Right lobe of liver (tissue), 6 donors: ENCODE measurements around the gene IGSF6. TPM values are rescaled to one million over a fixed set of nuclear protein-coding genes. Genes with fewer than 3 reads are reported as not detected.

ENCODE experiments used
- ATAC-seq, 4 donors: fragments of 200-7000 bp; cut with Tn5 transposase; one replicate each; pipeline ENCODE4 v1.9.1; 2020; ENCODE audit warnings: mild to moderate bottlenecking in 4 of 4, moderate library complexity in 4 of 4
- DNase-seq, 3 donors: peaks; one replicate each; pipeline ENCODE4 v3.0.0-alpha.2; 2020
- H3K27ac ChIP-seq, 3 donors: fragments of 200-600 bp; one replicate each; pipeline ENCODE4 v1.8.0; 2022
- H3K27me3 ChIP-seq, 2 donors: fragments of 200-600 bp; one replicate each; pipeline ENCODE4 v1.8.0; 2022
- H3K36me3 ChIP-seq, 4 donors: fragments of 200-600 bp; sonication (generic) in 1 of 4; one replicate each; pipeline versions ENCODE4 v1.5.1 to v1.8.0; 2017 to 2022; ENCODE audit warnings: control low read depth in 1 of 4
- H3K4me1 ChIP-seq, 4 donors: fragments of 200-600 bp; sonication (generic) in 1 of 4; one replicate each; pipeline versions ENCODE4 v1.5.1 to v1.8.0; 2017 to 2022; ENCODE audit warnings: control low read depth in 1 of 4
- H3K4me3 ChIP-seq, 3 donors: fragments of 200-600 bp; one replicate each; pipeline ENCODE4 v1.8.0; 2022
- H3K9me3 ChIP-seq, 4 donors: fragments of 200-600 bp; sonication (generic) in 1 of 4; one replicate each; pipeline versions ENCODE4 v1.5.1 to v1.8.0; 2017 to 2022; ENCODE audit warnings: control low read depth in 1 of 4
- CTCF ChIP-seq, 4 donors: fragments of 200-600 bp in 3 of 4; fragments of 450-650 bp in 1 of 4; IDR thresholded peaks; one replicate each; pipeline versions ENCODE4 v1.5.1 to v1.8.0; 2016 to 2022; ENCODE audit warnings: antibody characterized with exemption in 4 of 4, mild to moderate bottlenecking in 2 of 4
- POLR2A ChIP-seq: fragments of 450-650 bp; IDR thresholded peaks from one replicate; pipeline ENCODE4 v1.6.1; 2017; ENCODE audit warnings: antibody characterized with exemption, mild to moderate bottlenecking
- WGBS: methylation state at CpG from one replicate; pipeline ENCODE4 v1.1.6; 2018; ENCODE audit warnings: low coverage, low lambda C conversion rate; ENCODE audit not compliant: insufficient coverage; ENCODE audit errors: missing lambda C conversion rate; 5-methylcytosine and 5-hydroxymethylcytosine counted together
- intact Hi-C, 2 donors: fragments of 100-400 bp; cut with DNase I; formaldehyde crosslinking; loops; one replicate each; pipeline versions ENCODE4 v1.11.2 to v1.14.1; 2022
- total RNA-seq, 6 experiments: library from RNA; depleted of rRNA in 2 of 6; stranded (reverse); fragments of >200 nt in 2 of 6; fragmentation: NEBNext Ultra II Directional in 3 of 6; extraction: Animal tissue kit (Norgen Biotek cat#: 25700) in 3 of 6; gene quantifications; one replicate each; pipeline versions ENCODE4 v1.1.0 to v1.2.4, GENCODE V29; 2016 to 2023
- donor health status: DM: no; HTN: yes; CAD: no.
- donor health status: DM: no; HTN: no; CAD: no.
- donor health status: DM: no; HTN: no; CAD: no.
- donor health status: DM: no; HTN: yes; CAD: no.
- donor health status: DM: no; HTN: yes; CAD: no.

IGSF6 gene
- total RNA-seq, 6 experiments from 2014 or later, result 1.9 to 20.5 (median 3.4) TPM

- no peak for ATAC-seq
- Histone ChIP-seq H3K27me3 (no peaks in the 10 kb centered on the region), H3K36me3 (no peaks in the 10 kb centered on the region), H3K4me1 (no peaks in the 10 kb centered on the region), H3K4me3 (no peak overlapping the region), H3K9me3 (no peaks in the 10 kb centered on the region), H3K27ac (no peak overlapping the region)
- TF ChIP-seq POLR2A (no peak), CTCF (IDR thresholded peaks at IDR 0.05) (no peak)
- intact Hi-C loops, result no loop called here
- no peak for DNase-seq
- WGBS, result 90% methylated on average over 10 of the region's 10 CpGs
Observed at GRCh38 chr16:21664801-21665492, 12.5 kb upstream of the IGSF6 start.

- TF ChIP-seq CTCF (IDR thresholded peaks at IDR 0.05) (no peak), POLR2A (no peak)
- no peak within 1 kb of the TSS for H3K27ac ChIP-seq
- no peaks in the 10 kb centered on the region for H3K27me3 ChIP-seq
- peak within 1 kb of the TSS in 1 of 3 donors; percentile 23 for H3K4me3 ChIP-seq
- intact Hi-C loops, result no loop called here
- no peaks in the 10 kb centered on the region for H3K4me1 ChIP-seq
- 25% methylated on average over 15 of the region's 45 CpGs for WGBS
- H3K9me3 ChIP-seq, result no peaks in the 10 kb centered on the region
- DNase-seq (peak in 1 of 3 donors; percentile 23), ATAC-seq (peak in 2 of 4 donors; percentile 28 to 43)
- no peaks in the 10 kb centered on the region for H3K36me3 ChIP-seq
Observed at GRCh38 chr16:21663889-21664647, 11.7 kb upstream of the IGSF6 start, which contains the start of gene OTOA. OTOA (plus strand) TSS chr16:21663968; CDS start chr16:21678515, 14,547 bp downstream.

GRCh38 chr16:21659124-21659523 lies 6.7 kb upstream of the IGSF6 start:
- DNase-seq, result no peak
- no peaks in the 10 kb centered on the region for H3K27me3 ChIP-seq
- ATAC-seq, result peak in 3 of 4 donors; percentile 36 to 59 (median 54)

More at GRCh38 chr16:21659124-21659523, 6.7 kb upstream of the IGSF6 start:
- no peak overlapping the region for H3K27ac ChIP-seq
- no peaks in the 10 kb centered on the region for H3K9me3 ChIP-seq
- no peak overlapping the region for H3K4me3 ChIP-seq
- intact Hi-C loops, result no loop called here
- no peak for TF ChIP-seq POLR2A
- no peak for TF ChIP-seq CTCF (IDR thresholded peaks at IDR 0.05)
- peaks cover 0 to 9% (median 0%) of the 10 kb centered on the region in 4 donors for H3K36me3 ChIP-seq
- peaks cover 0 to 7% (median 0%) of the 10 kb centered on the region in 4 donors for H3K4me1 ChIP-seq
- WGBS, result 82% methylated on average over 2 of the region's 4 CpGs
